ENCODE data around the gene PRDX4. TPM values are rescaled to one million over a fixed set of nuclear protein-coding genes. Genes with fewer than 3 reads are reported as not detected.

PRDX4 gene
- total and polyA plus RNA-seq, 2 donors, result 33.2 to 54.2 TPM

Other genes with a start within 250 kb of the PRDX4 start
- 13.6 TPM for gene ACOT9, start 75.8 kb downstream of the PRDX4 start, total RNA-seq
- 44.5 TPM for gene ACOT9, start 75.8 kb downstream of the PRDX4 start, polyA plus RNA-seq
- gene SAT1, start 115.7 kb downstream of the PRDX4 start, total RNA-seq, result 291 TPM
- 2,700 TPM for gene SAT1, start 115.7 kb downstream of the PRDX4 start, polyA plus RNA-seq
- gene APOO, start 240.4 kb downstream of the PRDX4 start, total RNA-seq, result 24.6 TPM
- 16.6 TPM for gene APOO, start 240.4 kb downstream of the PRDX4 start, polyA plus RNA-seq
- 0.09 TPM for gene CXorf58, start 240.5 kb downstream of the PRDX4 start, total RNA-seq
- 0.18 TPM for gene CXorf58, start 240.5 kb downstream of the PRDX4 start, polyA plus RNA-seq